Skeletal muscle tissue (tissue), 1 donor: ENCODE results near the gene RPS28. TPM values are rescaled to one million over a fixed set of nuclear protein-coding genes. Genes with fewer than 3 reads are reported as not detected.

Experiments used
- total RNA-seq: library from RNA; depleted of rRNA; stranded (reverse); fragments of >200 nt; gene quantifications from one replicate; pipeline ENCODE4 v1.2.3, GENCODE V29; 2014

The RPS28 gene
- total RNA-seq, 1 donor from 2014 or later, result 371 TPM

Other genes with a start within 250 kb of the RPS28 start
- 4.2 TPM for gene FBN3, start 171.9 kb upstream of the RPS28 start, total RNA-seq
- 17.7 TPM for gene CERS4, start 112.1 kb upstream of the RPS28 start, total RNA-seq
- 11.5 TPM for gene CD320, start 13.1 kb upstream of the RPS28 start, total RNA-seq
- gene NDUFA7, start 121 bp upstream of the RPS28 start, total RNA-seq, result 21.4 TPM
- 10.4 TPM for gene KANK3, start 21.8 kb downstream of the RPS28 start, total RNA-seq
- gene ANGPTL4, start 42.7 kb downstream of the RPS28 start, total RNA-seq, result 1.0 TPM
- 64.2 TPM for gene RAB11B, start 68.9 kb downstream of the RPS28 start, total RNA-seq
- 38.1 TPM for gene MARCHF2, start 91.8 kb downstream of the RPS28 start, total RNA-seq
- 59.0 TPM for gene HNRNPM, start 123.5 kb downstream of the RPS28 start, total RNA-seq
- gene PRAM1, start 181.1 kb downstream of the RPS28 start, total RNA-seq, result 1.0 TPM
- gene ZNF414, start 192.7 kb downstream of the RPS28 start, total RNA-seq, result 4.2 TPM